Naive thymus-derived CD8-positive, alpha-beta T cell (primary cell): ENCODE data around the gene ARHGAP40. TPM values are rescaled to one million over a fixed set of nuclear protein-coding genes. Genes with fewer than 3 reads are reported as not detected.
A peak's percentile ranks its signal among the peaks of the same experiment; 100 is the strongest.

ENCODE experiments used
- ATAC-seq, 2 donors: fragments of 150-1000 bp; cut with Tn5 transposase in 1 of 2; sonication (Bioruptor Pico), chemical (Tn5 transposase) in 1 of 2; 1 replicate in 1 of 2; 2 replicates in 1 of 2; pipeline ENCODE4 v1.10.0; 2021; ENCODE audit warnings: mild to moderate bottlenecking in 2 of 2, moderate library complexity in 2 of 2
- POLR2A ChIA-PET: fragments of 350-600 bp; sonication (Branson Sonifier 250); formaldehyde crosslinking; loops from one replicate; lab custom pipeline; 2021; ENCODE audit warnings: antibody characterized with exemption; lab: Charles Lee
- DNase-seq, 10 donors: peaks; one replicate each; pipeline versions ENCODE4 v3.0.0 to v3.0.0-alpha.2; 2020 to 2022
- H3K27ac Mint-ChIP-seq, 10 donors: one replicate each; pipeline ENCODE4 v1.8.0; 2020 to 2022; ENCODE audit warnings: mild to moderate bottlenecking in 10 of 10, mixed read lengths in 10 of 10, moderate library complexity in 4 of 10, inconsistent platforms in 1 of 10
- H3K27me3 Mint-ChIP-seq, 5 donors: one replicate each; pipeline ENCODE4 v1.8.0; 2021 to 2022; ENCODE audit warnings: mixed read lengths in 5 of 5
- H3K36me3 Mint-ChIP-seq, 3 donors: one replicate each; pipeline ENCODE4 v1.8.0; 2020 to 2022; ENCODE audit warnings: mixed read lengths in 3 of 3, mild to moderate bottlenecking in 2 of 3, inconsistent platforms in 1 of 3
- H3K4me1 Mint-ChIP-seq, 4 donors: one replicate each; pipeline ENCODE4 v1.8.0; 2021 to 2022; ENCODE audit warnings: mixed read lengths in 4 of 4
- H3K4me3 Mint-ChIP-seq, 10 donors: one replicate each; pipeline ENCODE4 v1.8.0; 2020 to 2022; ENCODE audit warnings: mild to moderate bottlenecking in 10 of 10, mixed read lengths in 10 of 10, moderate library complexity in 6 of 10, inconsistent platforms in 1 of 10
- H3K9me3 Mint-ChIP-seq, 9 donors: one replicate each; pipeline ENCODE4 v1.8.0; 2020 to 2022; ENCODE audit warnings: mixed read lengths in 9 of 9, mild to moderate bottlenecking in 3 of 9, inconsistent platforms in 1 of 9, moderate library complexity in 1 of 9
- polyA plus RNA-seq, 3 donors: library from polyadenylated mRNA; unstranded; fragments of 300-500 nt; fragmentation: Illumina TruSeq; gene quantifications; one replicate each; pipeline ENCODE4 v1.2.3, GENCODE V29; 2021
- total RNA-seq, 8 experiments: library from RNA in 2 of 8; stranded (reverse) in 2 of 8; gene quantifications; one replicate each; pipeline ENCODE4 v1.2.3 and lab custom pipeline; 2021 to 2026

ARHGAP40 gene
- total and polyA plus RNA-seq, 5 experiments from 2014 or later, result not detected

- Mint-ChIP-seq H3K36me3 (peaks cover 0 to 34% (median 8%) of the 10 kb centered on the region in 3 donors), H3K27me3 (no peaks in the 10 kb centered on the region), H3K4me3 (no peak overlapping the region), H3K9me3 (no peaks in the 10 kb centered on the region), H3K4me1 (peaks cover 0 to 5% (median 0%) of the 10 kb centered on the region in 4 donors), H3K27ac (peak overlapping the region in 7 of 10 donors; percentile 4 to 90 (median 69))
- no peak for DNase-seq
- no peak for ATAC-seq
- POLR2A ChIA-PET, result no interaction called here
Measured at GRCh38 chr20:38579219-38579910, 22.2 kb upstream of the ARHGAP40 start.

- Mint-ChIP-seq H3K36me3 (peaks cover 0 to 28% (median 6%) of the 10 kb centered on the region in 3 donors), H3K4me3 (no peak overlapping the region), H3K4me1 (peaks cover 0 to 5% (median 0%) of the 10 kb centered on the region in 4 donors), H3K27me3 (no peaks in the 10 kb centered on the region), H3K9me3 (no peaks in the 10 kb centered on the region), H3K27ac (peak overlapping the region in 4 of 10 donors; percentile 66 to 90 (median 77))
- DNase-seq (no peak), ATAC-seq (no peak)
- POLR2A ChIA-PET, result no interaction called here
Measured at GRCh38 chr20:38579921-38580320, 21.7 kb upstream of the ARHGAP40 start.

- peaks cover 0 to 17% (median 0%) of the 10 kb centered on the region in 3 donors for H3K36me3 Mint-ChIP-seq
- no peaks in the 10 kb centered on the region for H3K9me3 Mint-ChIP-seq
- ATAC-seq, result no peak
- H3K27me3 Mint-ChIP-seq, result no peaks in the 10 kb centered on the region
- H3K27ac Mint-ChIP-seq, result peak within 1 kb of the TSS in 3 of 10 donors; percentile 69 to 90 (median 85)
- peaks cover 0 to 5% (median 0%) of the 10 kb centered on the region in 4 donors for H3K4me1 Mint-ChIP-seq
- no peak for DNase-seq
- no peak within 1 kb of the TSS for H3K4me3 Mint-ChIP-seq
- POLR2A ChIA-PET, result no interaction called here
Measured at GRCh38 chr20:38581013-38581412, 20.6 kb upstream of the ARHGAP40 start, which contains the start of gene ADIG. TSS of gene ADIG (plus strand) at chr20:38581197. CDS start at chr20:38581251, 54 bp downstream.

GRCh38 chr20:38581830-38582358 is 19.7 kb upstream of the ARHGAP40 start:
- no peaks in the 10 kb centered on the region for H3K9me3 Mint-ChIP-seq
- no peak for ATAC-seq
- H3K36me3 Mint-ChIP-seq, result peaks cover 0 to 10% (median 0%) of the 10 kb centered on the region in 3 donors
- H3K4me1 Mint-ChIP-seq, result peaks cover 0 to 5% (median 0%) of the 10 kb centered on the region in 4 donors
- POLR2A ChIA-PET, result no interaction called here
- no peak overlapping the region for H3K27ac Mint-ChIP-seq
- H3K4me3 Mint-ChIP-seq, result no peak overlapping the region
- DNase-seq, result no peak
- peaks cover 0 to 4% (median under 1%) of the 10 kb centered on the region in 5 donors for H3K27me3 Mint-ChIP-seq

- Mint-ChIP-seq H3K4me3 (no peak overlapping the region), H3K4me1 (peaks cover 0 to 2% (median 0%) of the 10 kb centered on the region in 4 donors), H3K27me3 (peaks cover 0 to 13% (median 9%) of the 10 kb centered on the region in 5 donors), H3K9me3 (no peaks in the 10 kb centered on the region), H3K27ac (no peak overlapping the region), H3K36me3 (peaks cover 0 to 4% (median 0%) of the 10 kb centered on the region in 3 donors)
- ATAC-seq, result no peak
- no peak for DNase-seq
- POLR2A ChIA-PET, result no interaction called here
Measured at GRCh38 chr20:38583306-38583705, 18.3 kb upstream of the ARHGAP40 start.

GRCh38 chr20:38584099-38584763 is 17.4 kb upstream of the ARHGAP40 start:
- Mint-ChIP-seq H3K9me3 (no peaks in the 10 kb centered on the region), H3K4me1 (peaks cover 0 to 2% (median 0%) of the 10 kb centered on the region in 4 donors), H3K4me3 (no peak overlapping the region), H3K36me3 (no peaks in the 10 kb centered on the region), H3K27me3 (peaks cover 0 to 13% (median 9%) of the 10 kb centered on the region in 5 donors), H3K27ac (no peak overlapping the region)
- DNase-seq (no peak), ATAC-seq (no peak)
- POLR2A ChIA-PET, result no interaction called here

- Mint-ChIP-seq H3K9me3 (no peaks in the 10 kb centered on the region), H3K4me3 (no peak overlapping the region), H3K36me3 (no peaks in the 10 kb centered on the region), H3K27me3 (peaks cover 0 to 13% (median 9%) of the 10 kb centered on the region in 5 donors), H3K4me1 (no peaks in the 10 kb centered on the region), H3K27ac (no peak overlapping the region)
- ATAC-seq (no peak), DNase-seq (no peak)
- POLR2A ChIA-PET, result no interaction called here
Measured at GRCh38 chr20:38585404-38586180, 16.0 kb upstream of the ARHGAP40 start.

GRCh38 chr20:38586181-38586525 is 15.5 kb upstream of the ARHGAP40 start:
- POLR2A ChIA-PET, result no interaction called here
- Mint-ChIP-seq H3K36me3 (no peaks in the 10 kb centered on the region), H3K27ac (no peak overlapping the region), H3K4me1 (no peaks in the 10 kb centered on the region), H3K27me3 (peaks cover 0 to 13% (median 9%) of the 10 kb centered on the region in 5 donors), H3K4me3 (no peak overlapping the region), H3K9me3 (no peaks in the 10 kb centered on the region)
- DNase-seq, result no peak
- ATAC-seq, result no peak

GRCh38 chr20:38588303-38588702 is 13.3 kb upstream of the ARHGAP40 start:
- Mint-ChIP-seq H3K36me3 (no peaks in the 10 kb centered on the region), H3K27me3 (peaks cover 0 to 19% (median 9%) of the 10 kb centered on the region in 5 donors), H3K9me3 (no peaks in the 10 kb centered on the region), H3K4me1 (no peaks in the 10 kb centered on the region), H3K27ac (no peak overlapping the region), H3K4me3 (no peak overlapping the region)
- ATAC-seq (no peak), DNase-seq (no peak)
- POLR2A ChIA-PET, result no interaction called here

GRCh38 chr20:38589351-38589750 is 12.3 kb upstream of the ARHGAP40 start:
- ATAC-seq, result no peak
- H3K27me3 Mint-ChIP-seq, result peaks cover 0 to 19% (median 9%) of the 10 kb centered on the region in 5 donors
- POLR2A ChIA-PET, result no interaction called here
- no peaks in the 10 kb centered on the region for H3K9me3 Mint-ChIP-seq
- no peak overlapping the region for H3K27ac Mint-ChIP-seq
- no peak for DNase-seq
- H3K36me3 Mint-ChIP-seq, result no peaks in the 10 kb centered on the region
- no peak overlapping the region for H3K4me3 Mint-ChIP-seq
- H3K4me1 Mint-ChIP-seq, result no peaks in the 10 kb centered on the region

- Mint-ChIP-seq H3K4me3 (no peak overlapping the region), H3K4me1 (no peaks in the 10 kb centered on the region), H3K27me3 (peaks cover 0 to 19% (median 9%) of the 10 kb centered on the region in 5 donors), H3K36me3 (no peaks in the 10 kb centered on the region), H3K9me3 (no peaks in the 10 kb centered on the region), H3K27ac (no peak overlapping the region)
- ATAC-seq (no peak), DNase-seq (no peak)
- POLR2A ChIA-PET, result no interaction called here
Measured at GRCh38 chr20:38589967-38590675, 11.5 kb upstream of the ARHGAP40 start.
